ENCODE measurements around the gene ADAMTSL2.
A peak's percentile ranks its signal among the peaks of the same experiment; 100 is the strongest.

Gene ADAMTSL2

GRCh38 chr9:133518706-133519449 lies 15.6 kb upstream of the ADAMTSL2 start:
- ATAC-seq (replicated peaks) (no peak), DNase-seq (no peak)
- Mint-ChIP-seq H3K4me1 (no peaks in the 10 kb centered on the region), H3K27me3 (peaks cover 9 to 27% of the 10 kb centered on the region in 2 donors), H3K4me3 (no peak overlapping the region), H3K9me3 (no peaks in the 10 kb centered on the region), H3K36me3 (no peaks in the 10 kb centered on the region), H3K27ac (no peak overlapping the region)

DNA sequence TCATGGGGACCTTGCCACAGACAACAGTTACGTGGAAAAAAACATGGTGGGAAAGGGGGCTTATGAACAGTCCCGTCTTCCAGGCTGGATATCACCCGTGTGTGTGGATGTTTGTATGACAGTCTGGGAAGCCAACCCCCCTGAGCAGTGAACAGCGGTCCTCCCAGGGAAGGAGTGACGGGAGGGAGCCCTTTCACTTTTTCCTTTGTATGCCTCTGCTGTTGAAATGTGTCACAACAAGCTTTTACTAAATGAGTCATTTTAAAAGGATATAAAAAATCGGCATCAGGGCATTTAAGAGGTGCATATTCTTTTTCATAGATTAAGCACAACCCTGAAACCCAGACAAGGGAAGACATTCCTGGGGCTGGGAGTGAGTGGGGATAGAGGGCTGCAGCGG lies 14.8 kb upstream of the ADAMTSL2 start:
- no peaks in the 10 kb centered on the region for H3K9me3 Mint-ChIP-seq
- no peak for DNase-seq
- ATAC-seq (replicated peaks): no peak
- H3K27ac Mint-ChIP-seq: no peak overlapping the region
- no peak overlapping the region for H3K4me3 Mint-ChIP-seq
- no peaks in the 10 kb centered on the region for H3K36me3 Mint-ChIP-seq
- no peaks in the 10 kb centered on the region for H3K4me1 Mint-ChIP-seq
- peaks cover 9 to 29% of the 10 kb centered on the region in 2 donors for H3K27me3 Mint-ChIP-seq

DNA sequence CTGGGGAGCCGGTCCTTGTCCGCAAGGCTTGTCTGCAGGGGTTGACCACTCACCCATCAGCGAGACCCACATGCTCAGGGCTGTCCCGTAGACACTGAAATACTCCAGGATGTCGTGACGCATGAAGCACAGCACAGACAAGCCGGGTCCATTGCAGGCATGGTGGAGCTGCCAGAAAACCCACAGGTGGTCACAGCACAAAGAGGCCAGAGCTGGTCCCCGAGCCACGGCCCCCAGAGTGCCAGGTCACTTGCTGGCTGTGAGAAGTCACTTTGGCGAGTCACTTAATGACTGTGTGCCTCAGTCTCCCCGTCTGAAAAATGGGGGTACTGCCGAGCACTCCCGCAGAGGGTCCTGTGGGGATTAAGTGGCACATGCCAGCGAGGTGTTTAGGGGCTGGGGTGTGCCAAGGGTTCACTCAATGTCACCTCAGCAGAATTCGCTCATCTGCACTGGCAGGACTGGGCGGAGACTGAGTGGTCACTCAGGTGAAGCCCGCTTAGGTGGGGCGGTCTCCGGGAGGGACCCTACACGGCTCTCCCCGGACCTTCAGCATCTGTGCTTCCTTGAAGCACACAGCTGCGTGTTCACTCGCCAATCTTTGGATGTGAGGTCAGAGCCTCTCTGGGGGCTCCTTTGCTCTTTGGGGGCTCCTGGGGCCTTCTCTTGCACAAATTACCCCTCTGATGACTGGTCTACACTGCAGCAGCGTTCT lies 14.2 kb upstream of the ADAMTSL2 start:
- Mint-ChIP-seq H3K9me3 (no peaks in the 10 kb centered on the region), H3K27ac (no peak overlapping the region), H3K4me3 (no peak overlapping the region), H3K27me3 (peaks cover 9 to 29% of the 10 kb centered on the region in 2 donors), H3K36me3 (no peaks in the 10 kb centered on the region), H3K4me1 (no peaks in the 10 kb centered on the region)
- DNase-seq (no peak), ATAC-seq (replicated peaks) (no peak)

DNA sequence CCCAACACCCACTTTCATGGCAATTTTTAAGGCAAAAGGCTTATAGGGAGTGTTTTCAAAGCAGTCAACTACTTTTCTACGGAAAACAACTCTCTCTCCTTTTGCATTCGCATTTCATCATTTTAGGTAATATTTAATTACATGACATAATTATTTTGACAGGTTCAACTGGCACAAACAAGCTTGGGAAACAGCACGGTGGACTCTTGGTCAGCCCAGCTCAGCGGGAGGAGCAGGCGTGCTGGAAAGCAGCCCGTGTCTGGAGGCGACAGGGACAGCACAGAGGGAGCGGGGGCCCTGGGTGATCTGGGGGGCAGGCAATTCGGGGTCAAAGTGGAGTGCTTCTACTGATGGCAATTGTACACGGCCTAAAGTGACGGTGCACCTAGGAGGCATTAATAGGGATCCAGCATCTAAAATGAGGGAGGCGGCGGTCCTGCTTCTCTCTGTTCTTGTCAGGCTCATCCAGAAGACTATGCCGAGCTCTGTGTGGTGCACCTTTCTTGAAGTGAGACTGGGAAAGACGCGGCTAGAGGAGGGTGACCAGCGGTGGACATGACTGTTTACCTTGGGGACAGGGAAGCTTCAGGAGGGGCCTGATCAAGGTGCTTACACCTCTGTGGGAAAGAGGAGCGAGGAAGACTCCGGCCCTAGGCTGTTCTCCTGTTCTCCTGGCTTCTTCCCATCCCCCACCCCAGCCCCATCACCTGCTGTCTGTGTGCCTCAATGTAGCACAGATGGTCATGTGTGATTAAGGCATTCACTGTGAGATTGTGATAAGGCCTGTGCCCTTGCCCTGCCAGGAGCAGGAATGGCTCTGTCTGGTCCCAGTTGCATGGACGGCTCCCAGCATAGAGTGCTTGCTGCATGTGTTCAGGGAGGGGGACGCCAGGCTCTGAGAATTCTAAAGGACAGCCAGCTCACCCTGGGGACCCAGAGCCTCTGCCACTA lies 13.1 kb upstream of the ADAMTSL2 start:
- no peaks in the 10 kb centered on the region for H3K9me3 Mint-ChIP-seq
- H3K4me3 Mint-ChIP-seq: no peak overlapping the region
- no peaks in the 10 kb centered on the region for H3K4me1 Mint-ChIP-seq
- H3K27me3 Mint-ChIP-seq: peaks cover 11 to 32% of the 10 kb centered on the region in 2 donors
- H3K36me3 Mint-ChIP-seq: no peaks in the 10 kb centered on the region
- H3K27ac Mint-ChIP-seq: no peak overlapping the region
- DNase-seq (no peak), ATAC-seq (replicated peaks) (no peak)

DNA sequence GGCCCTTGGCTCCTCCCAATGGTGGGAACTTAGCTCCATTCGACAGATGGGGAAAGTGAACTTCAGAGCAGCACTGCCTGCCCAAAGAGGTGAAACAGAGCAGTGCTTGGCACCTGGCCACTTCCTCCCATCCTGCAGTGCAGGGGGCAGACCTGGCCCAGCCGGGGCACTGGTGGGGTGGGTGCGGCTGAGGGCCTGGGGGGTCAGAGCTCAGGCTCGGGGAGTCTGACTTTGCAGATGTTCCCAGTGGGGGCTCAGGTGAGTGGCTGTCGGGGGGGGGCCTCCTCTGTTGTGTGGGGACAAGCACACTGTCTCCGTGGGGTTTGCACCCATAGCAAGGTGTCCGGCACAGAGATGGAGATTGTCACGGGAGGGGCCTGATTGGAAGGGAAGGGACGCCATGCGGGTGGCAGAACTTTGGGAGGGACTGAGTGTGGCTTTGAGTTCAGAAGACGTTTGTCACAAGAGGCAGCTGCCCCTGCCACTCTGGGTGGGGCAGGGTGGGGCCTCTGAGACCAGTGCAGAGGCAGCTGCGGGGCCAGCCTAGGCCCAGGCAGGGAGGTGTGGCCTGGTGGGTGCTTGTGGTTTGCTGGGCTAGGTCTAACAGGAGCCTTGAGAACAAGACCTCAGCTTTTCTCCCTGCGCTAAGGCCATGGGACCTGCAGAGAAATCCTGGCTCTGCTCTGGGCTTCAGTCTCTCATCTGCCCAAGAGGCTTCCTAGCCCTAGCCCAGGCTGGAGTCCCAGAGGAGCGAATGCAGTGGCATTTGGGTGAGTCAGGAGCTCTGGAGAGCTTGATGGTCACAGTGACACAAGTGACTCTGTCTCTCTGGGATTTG lies 12.2 kb upstream of the ADAMTSL2 start:
- H3K4me3 Mint-ChIP-seq: no peak overlapping the region
- H3K27me3 Mint-ChIP-seq: peaks cover 19 to 41% of the 10 kb centered on the region in 2 donors
- no peaks in the 10 kb centered on the region for H3K36me3 Mint-ChIP-seq
- H3K4me1 Mint-ChIP-seq: no peaks in the 10 kb centered on the region
- H3K27ac Mint-ChIP-seq: no peak overlapping the region
- H3K9me3 Mint-ChIP-seq: no peaks in the 10 kb centered on the region
- DNase-seq: no peak
- ATAC-seq (replicated peaks): no peak

- Mint-ChIP-seq H3K27ac (no peak overlapping the region), H3K4me1 (no peaks in the 10 kb centered on the region), H3K4me3 (no peak overlapping the region), H3K36me3 (no peaks in the 10 kb centered on the region), H3K9me3 (no peaks in the 10 kb centered on the region), H3K27me3 (peaks cover 23 to 47% of the 10 kb centered on the region in 2 donors)
- DNase-seq (no peak), ATAC-seq (replicated peaks) (no peak)
Observed at GRCh38 chr9:133523106-133523505, 11.4 kb upstream of the ADAMTSL2 start.

DNA sequence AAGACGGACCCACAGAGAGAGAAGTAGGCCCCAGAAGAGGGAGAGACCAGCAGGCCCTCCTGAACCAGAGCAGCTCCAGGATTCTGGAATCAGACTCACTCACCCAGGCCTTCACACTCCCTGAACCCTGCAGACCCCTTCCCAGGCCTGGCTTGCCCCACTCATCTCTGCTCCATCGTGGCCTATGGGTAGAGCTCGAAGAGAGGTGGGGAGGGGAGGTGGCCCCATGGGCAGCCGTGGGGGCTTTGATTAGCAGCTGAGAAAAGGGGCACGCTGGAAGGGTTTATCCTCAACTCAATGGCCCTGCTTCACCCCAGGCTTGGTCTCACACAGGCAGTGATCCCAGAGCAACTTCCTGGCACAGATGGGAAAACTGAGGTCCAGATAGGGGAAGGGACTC lies 10.4 kb upstream of the ADAMTSL2 start:
- H3K9me3 Mint-ChIP-seq: no peaks in the 10 kb centered on the region
- no peak overlapping the region for H3K4me3 Mint-ChIP-seq
- no peak for ATAC-seq (replicated peaks)
- no peaks in the 10 kb centered on the region for H3K36me3 Mint-ChIP-seq
- no peak overlapping the region for H3K27ac Mint-ChIP-seq
- DNase-seq: no peak
- peaks cover 25 to 47% of the 10 kb centered on the region in 2 donors for H3K27me3 Mint-ChIP-seq
- H3K4me1 Mint-ChIP-seq: no peaks in the 10 kb centered on the region

- peak in 1 of 2 donors; percentile 14 for ATAC-seq (replicated peaks)
- peak within 1 kb of the TSS; percentile 31 for H3K27ac Mint-ChIP-seq
- no peaks in the 10 kb centered on the region for H3K36me3 Mint-ChIP-seq
- no peak within 1 kb of the TSS for H3K4me3 Mint-ChIP-seq
- peaks cover 29 to 52% of the 10 kb centered on the region in 2 donors for H3K27me3 Mint-ChIP-seq
- DNase-seq: no peak
- H3K4me1 Mint-ChIP-seq: no peaks in the 10 kb centered on the region
- H3K9me3 Mint-ChIP-seq: no peaks in the 10 kb centered on the region
Observed at GRCh38 chr9:133524679-133525228, 9.8 kb upstream of the ADAMTSL2 start, which contains the start of gene MYMK. MYMK (minus strand) TSS chr9:133524959; CDS start chr9:133524844, 115 bp downstream.

DNA sequence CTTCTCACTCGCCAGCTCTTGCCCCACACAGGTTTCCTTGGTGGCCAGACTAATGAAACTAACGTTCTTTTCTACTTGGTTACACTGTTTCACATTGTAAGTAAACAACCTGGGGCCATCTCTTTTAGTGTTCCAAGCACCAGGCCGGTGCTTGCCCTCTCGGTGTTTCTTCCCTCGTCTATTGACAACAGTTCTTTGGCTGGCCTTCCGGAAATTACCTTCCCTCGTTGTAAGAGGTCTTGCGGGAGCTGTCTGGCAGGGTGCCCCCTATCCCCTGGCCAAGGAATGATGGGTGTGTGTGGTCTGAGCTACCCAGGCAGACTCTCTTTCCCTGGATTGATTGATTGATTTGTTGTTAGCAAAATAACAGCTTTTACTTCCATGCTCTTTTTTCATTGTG lies 8.8 kb upstream of the ADAMTSL2 start:
- Mint-ChIP-seq H3K4me1 (no peaks in the 10 kb centered on the region), H3K27ac (peak overlapping the region; percentile 31), H3K4me3 (no peak overlapping the region), H3K36me3 (no peaks in the 10 kb centered on the region), H3K27me3 (peaks cover 33 to 55% of the 10 kb centered on the region in 2 donors), H3K9me3 (no peaks in the 10 kb centered on the region)
- DNase-seq: no peak
- no peak for ATAC-seq (replicated peaks)

GRCh38 chr9:133526721-133527321 lies 7.7 kb upstream of the ADAMTSL2 start:
- H3K27me3 Mint-ChIP-seq: peaks cover 37 to 66% of the 10 kb centered on the region in 2 donors
- H3K9me3 Mint-ChIP-seq: no peaks in the 10 kb centered on the region
- no peak for ATAC-seq (replicated peaks)
- no peak overlapping the region for H3K4me3 Mint-ChIP-seq
- DNase-seq: no peak
- no peak overlapping the region for H3K27ac Mint-ChIP-seq
- H3K4me1 Mint-ChIP-seq: no peaks in the 10 kb centered on the region
- no peaks in the 10 kb centered on the region for H3K36me3 Mint-ChIP-seq

DNA sequence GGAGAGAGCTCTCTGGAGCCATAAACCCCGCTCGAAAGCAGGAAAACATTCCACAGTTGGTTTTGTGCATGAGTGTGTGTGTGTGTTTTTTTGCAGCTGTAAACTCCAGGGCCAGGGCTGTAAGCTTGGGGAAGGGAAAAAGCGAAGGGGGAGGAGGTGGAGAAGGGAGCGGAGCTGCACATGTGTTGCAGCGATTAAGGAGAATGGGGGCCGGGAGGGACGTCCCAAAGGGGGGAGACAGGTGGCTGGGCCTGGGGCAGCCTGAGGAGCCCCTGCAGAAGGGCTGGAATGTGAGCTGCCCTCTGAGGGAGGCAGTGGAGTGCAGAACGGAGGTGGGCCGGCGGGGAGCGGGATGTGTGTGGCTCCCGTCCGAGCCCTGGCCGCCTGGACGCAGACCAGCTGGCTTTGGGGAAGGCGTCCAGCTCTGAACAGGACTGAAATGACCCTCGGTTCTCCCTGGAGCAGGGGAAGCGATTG lies 7.0 kb upstream of the ADAMTSL2 start:
- H3K27ac Mint-ChIP-seq: no peak overlapping the region

GRCh38 chr9:133528001-133528875 lies 6.3 kb upstream of the ADAMTSL2 start:
- peaks cover 51 to 77% of the 10 kb centered on the region in 2 donors for H3K27me3 Mint-ChIP-seq
- DNase-seq (no peak), ATAC-seq (replicated peaks) (no peak)
- H3K4me1 Mint-ChIP-seq: peaks cover 9% of the 10 kb centered on the region in 2 donors
- no peak overlapping the region for H3K4me3 Mint-ChIP-seq
- no peak overlapping the region for H3K27ac Mint-ChIP-seq
- H3K9me3 Mint-ChIP-seq: no peaks in the 10 kb centered on the region
- no peaks in the 10 kb centered on the region for H3K36me3 Mint-ChIP-seq

More for the DNA sequence above, 7.0 kb upstream of the ADAMTSL2 start:
- Mint-ChIP-seq H3K36me3 (no peaks in the 10 kb centered on the region), H3K4me1 (peaks cover 1 to 2% of the 10 kb centered on the region in 2 donors), H3K27me3 (peaks cover 43 to 72% of the 10 kb centered on the region in 2 donors), H3K4me3 (no peak overlapping the region), H3K9me3 (no peaks in the 10 kb centered on the region)
- DNase-seq: no peak
- no peak for ATAC-seq (replicated peaks)
